SHP77 (cell line): ENCODE measurements around the gene ZP1.

Experiments
- DNase-seq, 2 experiments: peaks; one replicate each; lab custom pipeline; 2025; lab: John Stamatoyannopoulos, UW

Gene ZP1

DNA sequence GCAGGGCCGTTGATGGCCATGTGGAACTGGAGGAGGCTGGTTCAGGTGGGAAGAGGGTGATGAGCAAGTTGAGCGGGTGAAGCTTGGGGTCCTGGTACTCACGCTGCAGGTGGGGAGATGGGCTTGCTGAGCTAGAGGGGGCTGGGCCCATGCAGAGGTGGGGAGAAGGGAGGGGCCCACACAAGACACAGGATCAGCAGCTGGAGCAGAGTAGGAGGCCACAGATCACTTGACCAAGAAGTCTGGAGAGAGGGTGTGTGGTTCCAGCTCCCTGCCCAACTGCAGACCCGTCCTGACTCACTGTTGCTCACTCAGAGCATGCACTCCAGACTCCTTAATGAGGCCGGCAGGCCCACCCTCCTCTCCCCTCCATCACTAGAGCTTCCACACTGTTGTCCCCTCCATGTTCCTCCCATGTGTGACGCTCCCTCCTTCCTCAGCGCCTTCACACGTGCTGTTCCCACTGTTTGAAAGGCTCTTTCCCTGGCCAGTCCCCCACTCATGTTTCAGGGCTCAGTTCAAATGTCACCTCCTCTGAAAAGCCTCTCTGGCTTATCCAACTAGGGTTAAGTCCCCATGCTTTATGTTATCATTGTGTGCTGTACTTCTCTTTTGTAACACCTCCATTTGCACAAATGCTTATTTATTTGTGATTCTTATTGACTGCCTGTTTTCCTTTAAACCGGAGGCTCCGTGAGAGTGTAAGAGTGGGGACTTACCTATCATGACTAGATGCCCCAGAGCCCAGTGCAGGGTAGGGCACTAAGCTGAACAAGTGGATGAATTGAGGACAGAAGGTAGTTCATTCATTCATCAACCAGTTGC is 23.1 kb upstream of the ZP1 start:
- DNase-seq: no peak

DNA sequence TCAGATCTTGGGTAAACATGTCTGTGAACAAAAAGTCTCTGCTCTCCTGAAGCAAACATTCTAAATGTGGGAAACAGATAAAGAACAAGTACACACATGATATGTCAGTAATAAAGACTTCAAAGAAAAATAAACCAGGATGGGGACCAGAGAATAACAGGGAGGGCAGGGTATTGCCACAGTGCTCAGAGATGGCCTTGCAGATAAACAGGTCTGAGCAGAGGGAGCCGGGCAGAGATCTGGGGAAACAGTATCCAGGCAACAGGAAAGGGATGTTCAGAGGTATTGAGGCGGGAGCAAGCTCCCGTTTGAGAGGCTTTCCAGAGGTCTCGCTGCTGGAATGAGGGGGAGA is 22.5 kb upstream of the ZP1 start:
- DNase-seq: no peak

DNA sequence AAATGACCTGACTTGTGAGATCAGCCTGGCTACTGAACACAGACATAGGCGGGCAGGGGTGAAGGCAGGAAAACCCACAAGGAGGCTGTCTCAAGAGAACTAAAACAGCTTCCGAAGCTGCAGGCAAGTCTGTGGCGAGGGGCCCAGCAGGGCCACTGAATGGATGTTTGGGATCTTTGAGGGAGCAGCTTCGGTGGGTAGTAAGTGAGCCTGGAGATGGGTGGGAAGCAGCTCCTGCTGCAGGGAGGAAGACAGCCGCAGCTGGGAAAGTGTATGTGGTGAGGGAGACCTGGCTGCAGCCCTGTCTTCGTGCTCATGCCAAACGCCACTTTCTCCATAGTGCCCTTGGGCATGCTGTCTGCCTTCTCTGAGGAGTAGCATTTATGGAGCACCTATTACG is 22.0 kb upstream of the ZP1 start:
- DNase-seq: no peak

DNA sequence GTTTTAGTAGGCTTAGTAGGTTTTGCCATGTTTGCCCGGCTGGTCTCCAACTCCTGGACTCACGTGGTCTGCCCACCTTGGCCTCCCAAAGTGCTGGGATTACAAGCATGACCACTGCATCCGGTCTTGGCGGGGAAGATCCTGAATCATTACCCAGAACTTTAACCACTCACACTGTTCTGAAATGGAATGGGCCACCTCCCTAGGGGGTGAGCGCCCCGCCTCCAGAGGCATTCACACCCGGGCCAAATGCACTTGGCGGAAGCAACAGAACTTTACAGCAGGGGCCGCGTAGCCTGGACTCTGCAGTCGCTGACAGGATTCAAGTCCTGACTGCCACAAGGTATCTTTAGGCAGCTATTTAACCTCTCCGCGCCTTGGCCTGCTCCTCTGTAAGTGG is 20.1 kb upstream of the ZP1 start:
- DNase-seq: no peak

DNA sequence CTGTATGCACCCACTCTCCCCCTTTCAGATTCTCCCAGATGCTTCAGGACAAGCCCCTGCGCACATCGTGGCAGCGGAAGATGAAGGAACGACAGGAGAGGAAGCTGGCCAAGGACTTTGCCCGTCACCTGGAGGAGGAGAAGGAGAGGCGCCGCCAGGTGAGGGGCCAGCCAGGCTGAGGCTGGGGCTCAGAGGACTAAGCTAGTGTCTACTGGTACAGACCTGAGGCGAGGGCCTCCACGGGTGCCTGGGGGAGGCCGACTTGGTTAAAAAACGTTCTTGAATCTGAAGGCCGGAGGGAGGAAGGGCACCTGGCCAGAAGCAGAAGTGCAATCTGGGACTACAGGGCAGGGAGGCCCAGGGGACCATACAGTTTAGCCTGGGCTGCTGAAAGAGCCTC is 19.4 kb upstream of the ZP1 start:
- DNase-seq: no peak

DNA sequence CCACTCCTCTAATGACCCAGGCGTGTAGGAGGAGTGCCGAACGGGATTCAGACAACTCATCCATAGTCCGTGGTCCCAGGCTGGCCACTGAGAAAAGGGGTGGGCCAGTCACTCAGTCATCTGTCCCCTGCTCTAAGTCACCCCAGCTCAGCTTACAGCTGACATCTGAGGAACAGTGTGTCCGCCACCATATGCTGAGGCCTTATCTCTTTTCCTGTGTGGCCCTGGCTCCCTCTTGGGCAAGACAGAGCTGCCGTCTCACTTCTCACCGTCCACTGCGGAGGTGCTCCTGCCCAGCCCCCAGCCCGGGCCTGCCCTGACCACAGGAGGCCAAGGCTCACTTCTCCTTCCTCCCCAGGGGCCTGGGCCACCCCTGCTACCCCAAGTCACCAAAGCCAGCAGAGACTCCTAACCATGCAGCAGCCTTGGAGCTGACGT is 18.6 kb upstream of the ZP1 start:
- no peak for DNase-seq

DNA sequence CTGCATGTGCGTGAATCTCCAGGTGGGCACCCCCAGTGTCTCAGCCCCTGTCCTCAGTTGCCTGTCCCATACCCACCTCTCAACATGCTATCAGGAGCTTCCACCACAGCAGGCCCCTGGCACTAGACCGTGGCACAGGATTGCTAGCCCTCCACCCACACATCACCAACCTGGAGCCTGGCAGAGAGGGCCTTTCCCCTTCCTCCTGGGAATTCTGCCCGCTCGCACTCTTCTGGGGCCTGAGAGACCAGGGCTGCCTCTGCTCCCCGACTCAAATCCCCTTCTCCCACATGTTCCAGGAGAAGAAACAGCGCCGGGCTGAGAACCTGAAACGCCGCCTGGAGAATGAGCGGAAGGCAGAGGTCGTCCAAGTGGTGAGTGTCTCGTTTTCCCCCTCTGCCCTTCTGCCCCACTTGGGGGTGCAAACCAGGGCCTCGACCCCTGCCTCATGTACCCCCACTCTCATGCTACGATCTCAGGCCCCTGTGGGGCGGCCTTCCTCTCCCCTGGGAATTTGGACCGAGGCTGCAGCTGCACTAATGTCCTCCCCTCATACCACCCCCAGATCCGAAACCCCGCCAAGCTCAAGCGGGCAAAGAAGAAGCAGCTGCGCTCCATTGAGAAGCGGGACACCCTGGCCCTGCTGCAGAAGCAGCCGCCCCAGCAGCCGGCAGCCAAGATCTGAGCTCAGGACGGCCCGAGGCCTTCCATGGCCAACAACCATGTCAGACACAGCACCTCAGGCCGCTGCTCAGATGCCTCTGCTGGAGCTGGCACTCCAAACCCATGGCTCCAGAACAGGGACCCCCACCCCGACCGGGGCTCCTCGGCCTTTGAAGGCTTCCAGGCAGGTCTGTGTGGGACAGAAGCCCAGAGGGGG is 17.5 kb upstream of the ZP1 start:
- DNase-seq: no peak

DNA sequence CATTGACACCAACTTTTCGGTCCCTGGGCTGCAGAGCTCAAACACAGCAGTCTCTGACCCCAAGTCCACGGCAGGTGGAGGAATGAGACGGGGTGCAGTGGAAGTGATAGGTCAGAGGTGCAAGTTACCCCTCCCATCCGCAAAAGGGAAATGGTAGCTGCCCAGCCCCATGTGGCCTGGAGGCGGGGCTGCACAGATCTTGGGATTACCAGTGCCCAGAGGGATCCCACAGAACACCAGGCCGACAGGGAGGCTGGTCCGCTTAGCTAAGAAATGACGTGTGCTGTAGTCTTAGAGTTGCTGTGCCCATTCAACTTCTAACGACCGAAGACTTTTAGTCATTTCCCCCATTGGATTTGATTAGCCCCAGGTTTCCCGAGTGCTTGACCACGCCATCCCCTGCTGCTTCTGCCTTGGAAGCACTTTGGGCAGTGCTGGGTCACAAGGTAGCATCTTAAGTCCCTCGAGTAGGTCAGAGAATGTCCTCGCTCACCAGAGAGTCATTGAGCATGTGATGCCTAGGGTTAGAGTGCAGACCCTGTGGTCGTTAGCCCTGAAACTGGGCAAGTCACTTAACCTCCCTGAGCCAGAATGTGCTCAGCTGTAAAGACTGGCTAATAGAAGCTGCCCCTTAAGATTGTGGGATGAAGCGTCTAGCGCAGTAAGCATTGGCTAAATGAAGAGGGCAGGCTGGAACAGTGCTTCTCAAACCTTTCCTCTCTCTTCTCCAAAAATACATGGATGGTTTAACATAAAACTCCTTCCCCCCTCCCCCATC is 15.8 kb upstream of the ZP1 start:
- DNase-seq: no peak

DNA sequence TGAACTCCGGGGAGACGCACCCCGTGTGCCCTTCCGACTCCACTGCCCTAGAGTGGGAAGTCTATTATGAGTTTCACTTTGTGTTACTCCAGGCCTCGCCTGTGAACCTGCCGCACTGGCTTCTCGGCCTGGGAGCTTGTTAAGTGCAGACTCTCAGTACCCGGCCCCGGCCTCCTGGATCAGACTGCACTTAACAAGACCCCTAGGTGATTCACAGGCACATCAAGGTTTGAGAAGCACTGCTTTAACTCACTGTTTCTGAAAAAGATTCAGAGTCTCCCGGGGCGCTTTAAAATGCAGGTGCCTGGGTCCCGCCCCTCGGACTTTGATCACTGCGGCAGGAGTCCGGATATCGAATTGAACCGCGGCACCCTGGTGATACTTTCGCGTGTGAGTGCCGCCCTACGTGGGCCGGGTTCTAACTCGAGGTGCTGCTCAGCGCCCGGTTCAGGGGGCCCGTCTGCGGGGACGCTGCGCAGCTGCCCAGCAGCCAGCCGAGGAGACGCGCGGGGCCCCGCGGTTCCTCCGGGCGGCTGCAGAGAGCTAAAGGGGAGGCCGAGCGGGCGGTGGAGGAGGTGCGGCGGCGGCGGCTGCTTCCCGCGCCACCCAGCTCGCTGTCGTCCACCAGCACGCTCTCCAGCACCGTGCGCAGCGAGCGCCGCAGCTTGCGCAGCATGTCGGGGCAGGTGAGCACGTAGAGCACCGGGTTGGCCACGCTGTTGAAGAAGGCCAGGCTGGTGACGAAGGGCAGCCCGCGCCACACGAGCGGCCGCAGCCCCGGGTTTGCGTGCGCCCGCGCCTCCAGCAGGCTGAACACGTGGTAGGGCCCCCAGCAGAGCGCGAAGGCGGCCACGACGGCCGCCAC is 15.0 kb upstream of the ZP1 start:
- DNase-seq: no peak

DNA sequence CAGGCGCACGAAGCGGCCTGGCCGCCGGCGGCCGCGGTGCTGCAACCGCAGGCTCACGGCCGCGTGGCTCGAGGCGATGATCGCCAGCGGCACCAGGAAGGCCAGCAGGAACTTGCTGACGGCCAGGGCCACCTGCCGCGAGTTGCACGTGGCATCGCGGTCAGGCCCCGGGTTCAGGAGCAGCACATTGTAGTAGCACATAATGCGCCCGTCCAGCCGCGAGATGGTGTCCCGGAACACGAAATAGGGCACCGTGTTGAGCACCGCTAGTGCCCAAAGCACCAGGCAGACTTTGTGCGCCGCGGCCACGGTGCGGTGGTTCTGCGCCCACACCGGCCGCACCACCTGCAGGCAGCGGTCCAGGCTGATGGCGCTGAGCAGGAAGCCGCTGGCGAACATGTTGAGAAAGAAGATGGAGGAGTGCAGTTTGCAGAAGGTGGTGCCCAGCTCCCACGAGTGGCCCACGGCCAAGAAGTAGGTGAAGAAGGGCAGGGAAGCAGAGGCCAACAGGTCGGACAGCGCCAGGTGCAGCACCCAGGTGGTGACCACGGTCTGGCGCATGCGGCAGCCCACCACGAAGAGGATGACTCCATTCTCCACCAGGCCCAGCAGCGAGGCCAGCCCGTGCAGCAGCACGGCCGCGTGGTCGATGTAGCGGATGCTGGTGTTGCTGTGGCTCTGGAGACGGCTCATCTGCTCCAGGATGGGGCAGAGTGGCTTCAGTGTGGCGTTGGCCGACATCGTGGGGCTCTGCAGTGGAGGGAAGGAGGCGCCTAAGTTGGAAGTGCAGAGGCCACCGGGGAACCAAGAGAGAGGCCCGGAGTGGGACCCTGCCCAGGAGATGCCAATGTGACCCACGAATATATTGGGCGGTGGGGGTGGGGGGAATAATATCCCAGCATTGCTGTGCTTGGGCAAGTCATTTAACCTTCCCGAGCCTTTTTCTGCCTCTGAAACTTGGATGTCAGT is 14.1 kb upstream of the ZP1 start:
- DNase-seq: no peak

DNA sequence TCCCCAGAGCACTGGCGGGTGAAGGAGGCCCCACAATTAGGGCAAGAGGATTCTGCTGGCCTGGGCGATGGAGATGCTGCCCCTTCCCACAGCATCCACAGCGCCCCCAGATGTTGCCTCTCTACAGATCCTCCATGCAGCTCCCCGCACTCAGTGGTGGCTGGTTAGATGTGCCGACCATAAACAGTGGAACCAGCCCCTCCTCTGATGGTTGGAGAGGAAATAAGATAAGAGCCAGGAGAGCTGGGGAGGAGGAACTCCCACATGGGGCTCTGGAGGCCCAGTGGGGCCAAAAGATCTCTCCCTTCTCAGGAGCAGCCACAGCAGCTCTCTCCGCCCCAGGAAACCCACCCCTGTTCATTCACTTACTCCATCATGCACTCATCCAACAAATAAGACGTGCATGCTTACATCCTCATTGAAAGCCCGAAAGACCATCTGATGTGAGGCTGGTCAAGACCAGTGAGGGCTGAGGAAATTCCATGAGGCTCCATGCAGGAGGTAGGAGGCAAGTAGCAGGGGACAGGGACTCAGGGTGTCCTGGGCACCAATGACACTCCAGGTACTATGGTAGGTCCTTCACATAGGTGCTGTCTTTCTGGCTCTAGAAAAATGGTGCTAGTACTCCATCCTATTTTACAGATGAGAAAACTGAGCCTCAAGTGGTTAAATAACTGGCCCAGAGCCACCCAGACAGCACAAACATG is 13.0 kb upstream of the ZP1 start:
- no peak for DNase-seq

DNA sequence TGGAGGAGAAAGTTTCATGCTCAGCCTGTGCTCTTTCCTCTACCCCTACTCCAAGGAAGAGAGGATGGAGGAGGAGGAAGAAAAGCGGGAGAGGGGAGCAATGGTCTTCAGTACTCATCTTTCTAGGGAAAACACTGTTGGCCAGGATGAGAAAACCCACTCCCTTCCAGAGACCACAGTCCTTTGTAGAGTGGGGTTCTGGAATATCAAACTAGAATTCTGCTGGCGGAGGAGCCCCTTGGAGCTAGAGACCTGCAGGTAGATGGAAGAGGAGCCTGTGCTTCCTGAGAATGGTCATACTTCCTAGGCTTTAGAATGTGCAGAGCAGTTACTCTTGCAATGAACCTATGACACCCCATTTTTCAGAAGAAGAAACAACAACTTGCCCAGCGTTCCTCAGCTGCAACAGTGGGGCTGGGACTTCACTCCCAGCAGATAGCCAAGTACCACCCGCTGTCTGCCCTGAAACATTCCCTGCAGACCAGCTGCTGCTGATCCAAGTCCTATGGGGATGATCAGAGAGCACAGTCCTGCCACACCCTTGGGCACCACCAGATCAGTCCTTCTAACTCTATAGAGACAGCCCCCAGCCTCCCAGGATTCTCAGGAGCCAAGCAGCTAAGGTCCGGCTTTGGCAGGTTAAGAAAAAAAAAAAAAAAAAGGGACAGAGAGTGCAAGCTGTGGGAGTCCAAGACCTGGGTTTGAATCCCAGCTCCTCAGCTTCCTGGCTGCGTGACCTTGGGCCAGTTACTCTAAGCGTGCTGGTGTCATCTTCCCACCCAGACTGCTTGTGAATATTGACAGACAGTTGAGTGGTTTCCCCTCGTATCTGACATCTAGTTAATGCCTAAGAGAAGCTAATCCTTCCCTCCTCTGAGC is 12.3 kb upstream of the ZP1 start:
- DNase-seq: no peak

DNA sequence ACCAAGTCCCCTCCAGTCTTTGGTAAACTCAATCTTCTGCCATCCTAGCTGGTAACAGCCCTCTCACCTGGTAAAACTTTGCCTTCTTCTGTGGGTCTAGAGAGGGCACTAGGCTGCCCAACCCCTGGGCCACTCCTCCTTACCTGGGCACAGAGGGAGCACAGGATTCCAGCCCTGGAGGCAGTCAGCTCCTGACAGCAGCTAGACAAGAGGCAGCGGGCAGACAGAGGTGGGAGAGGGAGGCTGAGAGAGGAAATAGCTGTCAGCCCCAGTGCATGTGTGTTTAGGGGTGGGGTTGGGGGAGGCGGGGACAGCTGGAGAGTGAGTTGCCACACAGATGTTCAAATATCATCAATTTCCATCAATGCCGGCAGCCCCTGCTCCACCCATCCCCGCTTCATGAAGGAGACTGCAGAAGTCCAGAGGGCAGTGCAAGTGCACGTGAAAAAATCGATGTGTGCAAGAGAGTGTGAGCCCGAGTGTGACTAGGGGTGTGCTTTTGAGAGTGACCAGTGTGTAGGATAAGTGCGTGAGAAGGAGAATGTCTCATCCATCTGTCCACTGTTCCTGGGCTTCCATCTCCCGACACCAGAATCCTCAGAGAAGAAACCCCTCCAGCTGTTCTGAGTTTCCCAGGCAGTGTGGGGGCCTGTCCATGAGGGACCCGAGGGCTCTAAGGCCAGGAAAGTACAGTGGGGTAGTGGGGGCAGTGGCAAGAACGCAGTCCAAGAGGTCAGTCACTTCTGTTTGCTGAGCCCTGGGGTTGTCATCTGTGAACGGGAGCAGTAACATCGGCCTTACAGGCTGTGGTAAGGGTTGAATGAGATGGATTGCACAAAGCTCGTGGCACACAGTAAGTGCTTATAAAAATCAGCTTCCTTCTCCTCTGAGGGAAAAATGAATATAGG is 11.4 kb upstream of the ZP1 start, which contains the start of gene PTGDR2:
Gene PTGDR2, minus strand, starts transcription at position 225 of the 908 bp plus-strand sequence. CDS start 2,228 bp downstream, outside the sequence.
- DNase-seq: no peak

DNA sequence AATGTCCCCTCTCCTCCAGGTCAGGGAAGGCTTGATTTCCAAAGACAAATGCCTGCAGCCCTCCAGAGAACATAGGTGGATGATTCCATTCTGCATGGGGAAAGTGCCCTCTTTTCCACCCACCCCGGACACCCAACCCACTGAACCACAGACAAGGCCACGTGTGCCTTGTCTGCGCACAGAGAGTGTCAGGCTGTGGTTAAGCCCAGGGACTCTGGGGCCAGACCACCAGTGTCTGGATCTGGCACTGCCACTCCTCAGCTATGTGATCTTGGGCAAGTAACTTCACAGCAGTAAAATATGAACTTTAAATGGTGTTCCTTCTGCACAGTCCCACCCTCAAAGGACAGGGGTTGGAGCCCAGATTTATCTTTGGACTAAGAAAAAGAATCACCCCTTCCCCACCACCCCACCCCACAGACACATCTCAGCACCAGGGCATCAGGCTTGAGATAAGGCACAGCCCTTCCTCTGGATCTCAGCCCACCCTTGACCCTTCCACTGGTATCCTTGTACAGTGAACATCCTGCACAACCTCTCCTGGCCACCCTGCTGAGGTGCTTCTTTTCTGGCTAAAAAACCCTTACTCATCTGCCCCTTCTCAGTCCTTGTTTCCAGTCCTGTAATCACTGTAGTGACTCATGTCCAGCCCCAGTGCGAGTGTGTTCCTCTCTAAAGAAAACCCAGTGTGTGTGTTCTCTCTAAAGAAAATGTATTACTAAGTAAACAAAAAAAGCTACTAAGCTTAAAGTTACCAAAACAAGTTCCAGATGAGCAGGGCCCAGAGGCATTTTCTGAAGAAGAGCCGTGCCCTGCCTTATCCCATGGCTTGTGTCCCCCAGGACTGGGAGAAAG is 9.7 kb upstream of the ZP1 start:
- no peak for DNase-seq

DNA sequence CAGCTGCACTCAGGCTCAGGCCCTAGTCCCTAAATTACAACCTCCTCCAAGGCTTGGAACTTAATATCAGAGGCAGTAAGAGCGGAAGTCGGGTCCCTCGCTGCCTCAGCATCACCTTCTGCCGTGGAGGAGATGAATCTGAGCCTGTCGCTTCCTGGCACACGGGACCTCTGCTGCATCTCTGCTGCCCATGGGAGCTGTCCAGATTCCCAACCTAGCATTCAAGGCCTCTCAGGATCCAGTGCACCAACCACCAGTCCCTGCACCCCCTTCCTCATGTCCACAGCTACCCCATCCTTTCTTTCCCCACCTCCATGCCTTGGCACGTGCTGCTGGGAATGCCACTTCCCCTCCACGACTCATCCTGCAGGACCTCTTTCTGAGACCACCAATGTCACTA is 9.1 kb upstream of the ZP1 start:
- no peak for DNase-seq

DNA sequence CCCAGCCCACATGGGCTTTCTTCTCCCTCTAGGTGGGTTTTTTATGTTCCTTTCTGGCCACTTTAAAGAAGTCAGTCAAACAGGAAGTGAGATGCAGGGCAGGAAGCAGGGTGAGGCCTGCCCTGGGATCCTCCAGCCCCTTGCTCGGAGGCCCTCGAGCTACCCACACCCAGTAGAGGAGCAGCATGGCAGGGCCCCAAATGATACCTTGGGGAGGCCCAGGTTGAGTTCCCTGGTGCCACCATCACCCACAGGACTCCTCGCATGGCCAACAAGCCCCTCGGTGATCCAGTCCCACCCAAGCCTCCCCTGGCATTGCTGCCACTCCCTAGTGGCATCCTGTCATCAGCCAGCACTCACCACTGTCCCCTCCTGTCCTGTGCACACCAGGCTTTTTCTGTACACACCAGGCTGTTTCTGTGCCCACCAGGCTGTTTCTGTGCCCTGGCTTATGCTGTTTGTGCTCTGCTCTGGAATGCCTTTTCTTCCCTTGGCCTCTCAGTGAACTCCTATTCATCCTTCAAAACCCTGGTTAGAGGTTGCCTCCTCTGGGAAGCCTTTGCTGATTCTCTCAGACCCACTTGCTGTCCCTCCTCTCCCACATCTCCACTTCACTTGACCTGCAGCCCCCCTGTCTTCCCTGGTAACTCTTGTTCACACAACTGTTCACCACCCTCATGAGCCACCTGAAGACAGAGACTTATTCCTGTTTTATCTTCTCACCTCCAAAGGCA is 8.4 kb upstream of the ZP1 start:
- DNase-seq: no peak
